HepG2 (cell line): ENCODE measurements around the gene FAM83F. TPM values are rescaled to one million over a fixed set of nuclear protein-coding genes. Genes with fewer than 3 reads are reported as not detected.

Source experiments
- ATAC-seq: fragments of 200-7000 bp; cut with Tn5 transposase; 3 replicates; pipeline ENCODE4 v1.9.1; 2020; ENCODE audit warnings: mild to moderate bottlenecking, moderate library complexity
- BruUV-seq: library from RNA; stranded (reverse); fragments of 400-500 nt; replicated peaks from 2 replicates; lab custom pipeline; 2021; lab: Mats Ljungman, UMichigan
- CTCF ChIA-PET: fragments of 300-600 bp; formaldehyde crosslinking; extraction: SDS; loops from one replicate; lab custom pipeline; 2021; ENCODE audit warnings: low total read pairs, inconsistent platforms, low intra/inter-chr PET ratio; lab: Yijun Ruan, JAX
- POLR2A ChIA-PET: fragments of 350-600 bp; sonication (Branson Sonifier 250); formaldehyde crosslinking; loops from one replicate; lab custom pipeline; 2020; ENCODE audit warnings: antibody characterized with exemption, inconsistent platforms; lab: Yijun Ruan, JAX
- DNase-seq: peaks from one replicate; pipeline ENCODE4 v3.0.0-alpha.2; 2015; ENCODE audit warnings: low spot score
- FAIRE-seq: peaks from 3 replicates; lab custom pipeline; 2011; peaks lifted over from hg19 to GRCh38; lab: Jason Lieb, UNC
- H2AFZ ChIP-seq: one replicate; pipeline ENCODE4 v1.6.1; 2011; ENCODE audit warnings: low read length, inconsistent platforms
- H3K27ac ChIP-seq: fragments of 300-600 bp; 3 replicates; pipeline ENCODE4 v1.8.0; 2011; ENCODE audit warnings: mixed run types, mild to moderate bottlenecking, mixed read lengths, low read length, inconsistent platforms; ENCODE audit not compliant: insufficient read depth; ENCODE audit errors: extremely low read length
- H3K27me3 ChIP-seq, 2 experiments: fragments of 200-600 bp in 1 of 2; 2 replicates in 1 of 2; 3 replicates in 1 of 2; pipeline versions ENCODE4 v1.6.0 to v1.8.0; 2011; ENCODE audit warnings: low read length in 2 of 2, mild to moderate bottlenecking in 2 of 2, moderate library complexity in 2 of 2, inconsistent platforms in 1 of 2; ENCODE audit not compliant: insufficient read depth in 2 of 2, control insufficient read depth in 1 of 2
- H3K36me3 ChIP-seq, 2 experiments: fragments of 200-600 bp in 1 of 2; replicated peaks in 1 of 2; 2 replicates in 1 of 2; 3 replicates in 1 of 2; pipeline versions ENCODE4 v1.5.1 to v1.8.0; 2011; ENCODE audit warnings: low read length in 2 of 2, inconsistent platforms in 1 of 2; ENCODE audit not compliant: insufficient read depth in 2 of 2, control insufficient read depth in 1 of 2
- H3K4me1 ChIP-seq: 2 replicates; pipeline ENCODE4 v1.5.1; 2012; ENCODE audit warnings: low read length, inconsistent platforms; ENCODE audit not compliant: insufficient read depth
- H3K4me2 ChIP-seq: 2 replicates; pipeline ENCODE4 v1.6.0; 2011; ENCODE audit warnings: low read depth, low read length, inconsistent platforms
- H3K4me3 ChIP-seq, 3 experiments: fragments of 200-600 bp in 1 of 3; sonication (generic), shearing (Covaris generic) in 1 of 3; replicated peaks in 1 of 3; 2 replicates each; pipeline ENCODE4 v1.5.1; 2011 to 2016; ENCODE audit warnings: low read length in 3 of 3, inconsistent platforms in 2 of 3, low read depth in 2 of 3, mild to moderate bottlenecking in 2 of 3, control low read depth in 1 of 3, mixed read lengths in 1 of 3; ENCODE audit not compliant: insufficient read depth in 1 of 3
- H3K79me2 ChIP-seq: one replicate; pipeline ENCODE4 v1.6.1; 2011; ENCODE audit warnings: low read length, inconsistent platforms; ENCODE audit not compliant: insufficient read depth
- H3K9ac ChIP-seq: 2 replicates; pipeline ENCODE4 v1.6.0; 2011; ENCODE audit warnings: mild to moderate bottlenecking, low read depth, low read length, inconsistent platforms; ENCODE audit not compliant: insufficient read depth
- H3K9me3 ChIP-seq: 2 replicates; pipeline ENCODE4 v1.5.1; 2012; ENCODE audit warnings: mild to moderate bottlenecking, low read length
- H4K20me1 ChIP-seq: 2 replicates; pipeline ENCODE4 v1.6.0; 2011; ENCODE audit warnings: inconsistent platforms, mild to moderate bottlenecking, low read length, moderate library complexity; ENCODE audit not compliant: insufficient read depth
- DDIT3 ChIP-seq: sonication (generic); formaldehyde crosslinking; IDR thresholded peaks from 2 replicates; pipeline ENCODE4 v1.4.0; 2020; ENCODE audit warnings: mild to moderate bottlenecking, missing genetic modification reagents
- FOXA3 ChIP-seq: IDR thresholded peaks from 2 replicates; pipeline ENCODE4 v1.6.1; 2016; ENCODE audit warnings: missing genetic modification reagents, missing compliant biosample characterization
- FOXJ3 ChIP-seq: sonication (generic); formaldehyde crosslinking; IDR thresholded peaks from 2 replicates; pipeline ENCODE4 v1.4.0; 2020; ENCODE audit warnings: missing genetic modification reagents, mild to moderate bottlenecking, borderline replicate concordance
- FOXO4 ChIP-seq: sonication (generic); formaldehyde crosslinking; conservative IDR thresholded peaks from 2 replicates; pipeline ENCODE4 v1.8.1; 2023; ENCODE audit warnings: missing genetic modification reagents
- HOXA9 ChIP-seq: sonication (generic); formaldehyde crosslinking; IDR thresholded peaks from 2 replicates; pipeline ENCODE4 v1.8.1; 2022; ENCODE audit warnings: missing genetic modification reagents, mild to moderate bottlenecking, moderate library complexity, borderline replicate concordance
- MED1 ChIP-seq: sonication (generic); formaldehyde crosslinking; IDR thresholded peaks from 2 replicates; pipeline ENCODE4 v1.4.0; 2020; ENCODE audit warnings: missing genetic modification reagents
- NFKBIZ ChIP-seq: IDR thresholded peaks from 2 replicates; pipeline ENCODE4 v1.6.1; 2018; ENCODE audit warnings: missing genetic modification reagents, missing compliant biosample characterization
- PPARG ChIP-seq: conservative IDR thresholded peaks from 2 replicates; pipeline ENCODE4 v1.6.1; 2016; ENCODE audit warnings: missing biosample characterization, missing genetic modification reagents
- RFXANK ChIP-seq: IDR thresholded peaks from 2 replicates; pipeline ENCODE4 v1.6.1; 2016
- ZBTB8A ChIP-seq: sonication (generic); formaldehyde crosslinking; IDR thresholded peaks from 2 replicates; pipeline ENCODE4 v1.4.0; 2020; ENCODE audit warnings: mild to moderate bottlenecking, low read depth, missing genetic modification reagents, borderline replicate concordance
- ZNF143 ChIP-seq: sonication (generic); formaldehyde crosslinking; IDR thresholded peaks from 2 replicates; pipeline ENCODE4 v1.4.0; 2020; ENCODE audit warnings: missing genetic modification reagents
- ZNF230 ChIP-seq: sonication (generic); formaldehyde crosslinking; IDR thresholded peaks from 2 replicates; pipeline ENCODE4 v1.4.0; 2020; ENCODE audit warnings: mild to moderate bottlenecking, missing genetic modification reagents
- ZNF354B ChIP-seq: sonication (generic); formaldehyde crosslinking; IDR thresholded peaks from 2 replicates; pipeline ENCODE4 v1.8.0; 2022; ENCODE audit warnings: mild to moderate bottlenecking, missing genetic modification reagents
- ZNF432 ChIP-seq: sonication (generic); formaldehyde crosslinking; IDR thresholded peaks from 2 replicates; pipeline ENCODE4 v1.5.0; 2020; ENCODE audit warnings: missing genetic modification reagents, mild to moderate bottlenecking, borderline replicate concordance
- ZNF615 ChIP-seq: sonication (generic); formaldehyde crosslinking; IDR thresholded peaks from 2 replicates; pipeline ENCODE4 v1.5.0; 2020; ENCODE audit warnings: mild to moderate bottlenecking, missing genetic modification reagents, borderline replicate concordance
- WGBS: methylation state at CpG from one replicate; pipeline ENCODE4 v1.1.6; 2017; ENCODE audit warnings: low lambda C conversion rate; 5-methylcytosine and 5-hydroxymethylcytosine counted together
- in situ Hi-C: cut with HindIII; loops from 2 replicates; pipeline ENCODE4 v1.10.0; 2017; ENCODE audit warnings: low pct_unique_long_range_greater_than_20kb; ENCODE audit not compliant: extremely low pct_ligation_motif_present
- intact Hi-C: fragments of 100-400 bp; cut with micrococcal nuclease; formaldehyde crosslinking; loops from one replicate; pipeline ENCODE4 v1.10.0; 2022; ENCODE audit not compliant: unreplicated experiment
- polyA plus RNA-seq, 8 experiments: library from polyadenylated mRNA; depleted of rRNA in 3 of 8; stranded (reverse) in 7 of 8; unstranded in 1 of 8; fragments of >200 nt; fragmentation: Illumina TruSeq in 4 of 8; extraction: Trizol in 4 of 8; gene quantifications; 2 replicates each; pipeline versions ENCODE4 v1.2.1 to v1.2.3, GENCODE V29; 2011 to 2016; ENCODE audit warnings: low read depth in 4 of 8, missing spikeins in 1 of 8, mixed read lengths in 1 of 8; ENCODE audit not compliant: insufficient read depth in 1 of 8
- total RNA-seq, 5 experiments: library from RNA; depleted of rRNA; stranded (reverse); fragments of >200 nt; fragmentation: Illumina TruSeq; extraction: Trizol; gene quantifications; 2 replicates each; pipeline ENCODE4 v1.2.3, GENCODE V29; 2016; ENCODE audit warnings: low read depth in 1 of 5
- TF ChIP-seq, protein P1 (sequence below): sonication (generic); formaldehyde crosslinking; IDR thresholded peaks from 2 replicates; pipeline ENCODE4 v1.8.0; 2022; ENCODE audit warnings: mild to moderate bottlenecking, missing genetic modification reagents
- TF ChIP-seq, protein P2 (sequence below): sonication (generic); formaldehyde crosslinking; IDR thresholded peaks from 2 replicates; pipeline ENCODE4 v1.4.0; 2020; ENCODE audit warnings: low read depth, mild to moderate bottlenecking, missing genetic modification reagents

The FAM83F gene
- total and polyA plus RNA-seq, 2 of the 13 experiments (the other 11 are each of a cell fraction or from before 2014, with no cell fraction given), result not detected

DNA sequence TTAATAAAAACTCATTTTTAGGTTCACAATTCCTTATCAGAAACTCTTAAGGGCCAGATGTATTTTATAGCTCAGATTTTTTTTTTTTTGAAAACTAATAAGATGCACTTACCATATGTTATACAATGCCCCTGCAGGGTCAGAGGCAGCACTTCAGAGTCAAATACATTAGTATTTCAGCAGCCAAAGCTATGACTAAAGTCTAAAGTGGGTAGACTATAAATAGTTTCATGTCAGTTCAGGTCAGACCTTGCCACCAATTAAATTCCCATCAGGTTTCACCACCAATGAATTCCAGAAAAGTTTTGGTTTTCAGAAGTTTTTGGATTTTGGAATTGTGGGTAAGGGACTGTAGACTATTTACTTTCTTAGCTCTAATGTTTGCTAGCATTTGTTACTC lies 75.9 kb downstream of the FAM83F start (continued):
- TF ChIP-seq DDIT3 (no peak), MED1 (CRISPR knock-in tag) (no peak), PPARG (CRISPR knock-in tag) (no peak), RFXANK (CRISPR knock-in tag) (no peak), HOXA9 (CRISPR knock-in tag) (no peak), ZNF143 (CRISPR knock-in tag) (no peak)
- TF ChIP-seq, protein P1, sequence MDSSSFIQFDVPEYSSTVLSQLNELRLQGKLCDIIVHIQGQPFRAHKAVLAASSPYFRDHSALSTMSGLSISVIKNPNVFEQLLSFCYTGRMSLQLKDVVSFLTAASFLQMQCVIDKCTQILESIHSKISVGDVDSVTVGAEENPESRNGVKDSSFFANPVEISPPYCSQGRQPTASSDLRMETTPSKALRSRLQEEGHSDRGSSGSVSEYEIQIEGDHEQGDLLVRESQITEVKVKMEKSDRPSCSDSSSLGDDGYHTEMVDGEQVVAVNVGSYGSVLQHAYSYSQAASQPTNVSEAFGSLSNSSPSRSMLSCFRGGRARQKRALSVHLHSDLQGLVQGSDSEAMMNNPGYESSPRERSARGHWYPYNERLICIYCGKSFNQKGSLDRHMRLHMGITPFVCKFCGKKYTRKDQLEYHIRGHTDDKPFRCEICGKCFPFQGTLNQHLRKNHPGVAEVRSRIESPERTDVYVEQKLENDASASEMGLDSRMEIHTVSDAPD (CRISPR knock-in tag), result no peak

GRCh38 chr22:40071720-40072119 lies 77.0 kb downstream of the FAM83F start:
- peaks cover 14% of the 10 kb centered on the region for H3K4me1 ChIP-seq
- no peaks in the 10 kb centered on the region for H3K36me3 ChIP-seq
- peaks cover 9% of the 10 kb centered on the region; the same call in 1 of the 2 replicates for H4K20me1 ChIP-seq
- H3K27me3 ChIP-seq, result no peaks in the 10 kb centered on the region
- 97% methylated on average over 8 of the region's 8 CpGs for WGBS
- no peak overlapping the region for H3K9ac ChIP-seq
- H3K79me2 ChIP-seq, result no peaks in the 10 kb centered on the region
- H3K4me2 ChIP-seq, result no peak overlapping the region
- intact Hi-C loops, result no loop called here
- TF ChIP-seq ZNF615 (CRISPR knock-in tag) (no peak), ZBTB8A (CRISPR knock-in tag) (no peak), ZNF230 (no peak), ZNF354B (CRISPR knock-in tag) (no peak), FOXA3 (CRISPR knock-in tag) (no peak), FOXJ3 (CRISPR knock-in tag) (no peak), FOXO4 (CRISPR knock-in tag) (no peak), NFKBIZ (CRISPR knock-in tag) (no peak), ZNF432 (no peak)
- TF ChIP-seq, protein P2, sequence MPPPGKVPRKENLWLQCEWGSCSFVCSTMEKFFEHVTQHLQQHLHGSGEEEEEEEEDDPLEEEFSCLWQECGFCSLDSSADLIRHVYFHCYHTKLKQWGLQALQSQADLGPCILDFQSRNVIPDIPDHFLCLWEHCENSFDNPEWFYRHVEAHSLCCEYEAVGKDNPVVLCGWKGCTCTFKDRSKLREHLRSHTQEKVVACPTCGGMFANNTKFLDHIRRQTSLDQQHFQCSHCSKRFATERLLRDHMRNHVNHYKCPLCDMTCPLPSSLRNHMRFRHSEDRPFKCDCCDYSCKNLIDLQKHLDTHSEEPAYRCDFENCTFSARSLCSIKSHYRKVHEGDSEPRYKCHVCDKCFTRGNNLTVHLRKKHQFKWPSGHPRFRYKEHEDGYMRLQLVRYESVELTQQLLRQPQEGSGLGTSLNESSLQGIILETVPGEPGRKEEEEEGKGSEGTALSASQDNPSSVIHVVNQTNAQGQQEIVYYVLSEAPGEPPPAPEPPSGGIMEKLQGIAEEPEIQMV, result no peak
- TF ChIP-seq, all 625 proteins: peak for 0
- Histone ChIP-seq H3K9me3 (no peaks in the 10 kb centered on the region), H3K27ac (no peak overlapping the region), H2AFZ (no peak overlapping the region), H3K4me3 (no peak overlapping the region)
- in situ Hi-C loops, result no loop called here
- CTCF ChIA-PET, result no interaction called here
- DNase-seq, result no peak
- no peak for FAIRE-seq
- POLR2A ChIA-PET, result interaction anchor here (1.8 kb wide), 1 partner anchor 27 kb away, joined by 5 read pairs; no protein-coding TSS in a partner anchor
- no TSS peak for BruUV-seq
- no peak for ATAC-seq
